B cell (primary cell): ENCODE data around the gene SLIT3.

Experiments
- EZH2 ChIP-seq: IDR thresholded peaks from 2 replicates; pipeline ENCODE4 v1.6.1; 2012; ENCODE audit warnings: borderline replicate concordance, low read depth, mild to moderate bottlenecking, moderate library complexity, low read length; ENCODE audit not compliant: insufficient read depth, poor library complexity, severe bottlenecking
- TF ChIP-seq, protein P1 (sequence below): fragments of 200-600 bp; IDR thresholded peaks from one replicate; pipeline ENCODE4 v1.8.0; 2022; ENCODE audit warnings: antibody characterized with exemption, mild to moderate bottlenecking

DNA sequence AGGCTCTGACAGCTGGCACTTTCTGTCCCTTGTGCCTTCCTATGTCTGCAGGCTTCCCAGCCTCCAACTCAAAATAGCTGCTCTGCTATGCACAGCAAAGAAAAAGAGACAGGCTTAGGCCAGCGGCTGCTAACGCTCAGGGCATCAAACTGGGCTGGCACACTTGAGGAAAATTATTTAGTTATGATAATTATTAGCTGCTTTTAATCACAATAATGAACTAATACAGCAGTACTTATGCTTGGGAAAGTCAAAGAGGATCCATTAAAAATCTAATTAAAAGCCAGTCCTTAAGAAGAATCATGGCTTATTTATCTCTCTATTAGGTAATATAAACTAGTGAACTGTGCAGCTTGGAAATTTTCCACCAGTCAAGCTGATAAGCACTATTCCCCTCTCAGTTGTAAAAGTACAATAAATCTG, 233.2 kb downstream of the SLIT3 start:
- TF ChIP-seq, protein P1, sequence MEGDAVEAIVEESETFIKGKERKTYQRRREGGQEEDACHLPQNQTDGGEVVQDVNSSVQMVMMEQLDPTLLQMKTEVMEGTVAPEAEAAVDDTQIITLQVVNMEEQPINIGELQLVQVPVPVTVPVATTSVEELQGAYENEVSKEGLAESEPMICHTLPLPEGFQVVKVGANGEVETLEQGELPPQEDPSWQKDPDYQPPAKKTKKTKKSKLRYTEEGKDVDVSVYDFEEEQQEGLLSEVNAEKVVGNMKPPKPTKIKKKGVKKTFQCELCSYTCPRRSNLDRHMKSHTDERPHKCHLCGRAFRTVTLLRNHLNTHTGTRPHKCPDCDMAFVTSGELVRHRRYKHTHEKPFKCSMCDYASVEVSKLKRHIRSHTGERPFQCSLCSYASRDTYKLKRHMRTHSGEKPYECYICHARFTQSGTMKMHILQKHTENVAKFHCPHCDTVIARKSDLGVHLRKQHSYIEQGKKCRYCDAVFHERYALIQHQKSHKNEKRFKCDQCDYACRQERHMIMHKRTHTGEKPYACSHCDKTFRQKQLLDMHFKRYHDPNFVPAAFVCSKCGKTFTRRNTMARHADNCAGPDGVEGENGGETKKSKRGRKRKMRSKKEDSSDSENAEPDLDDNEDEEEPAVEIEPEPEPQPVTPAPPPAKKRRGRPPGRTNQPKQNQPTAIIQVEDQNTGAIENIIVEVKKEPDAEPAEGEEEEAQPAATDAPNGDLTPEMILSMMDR = no peak
- no peak for TF ChIP-seq EZH2
